CD4-positive, alpha-beta memory T cell (primary cell): ENCODE measurements around the gene WDR81. TPM values are rescaled to one million over a fixed set of nuclear protein-coding genes. Genes with fewer than 3 reads are reported as not detected.
A peak's percentile ranks its signal among the peaks of the same experiment; 100 is the strongest.

Source experiments
- CTCF ChIA-PET: fragments of 350-600 bp; sonication (Branson Sonifier 250); formaldehyde crosslinking; loops from one replicate; lab custom pipeline; 2021; ENCODE audit warnings: inconsistent platforms; ENCODE audit not compliant: partially characterized antibody; lab: Charles Lee
- POLR2A ChIA-PET: fragments of 350-600 bp; sonication (Branson Sonifier 250); formaldehyde crosslinking; loops from one replicate; lab custom pipeline; 2021; ENCODE audit not compliant: partially characterized antibody; lab: Charles Lee
- DNase-seq, 5 donors: peaks; one replicate each; pipeline versions ENCODE4 v3.0.0 to v3.0.0-alpha.2; 2020 to 2022; ENCODE audit warnings: mixed read lengths in 1 of 5
- H3K27ac ChIP-seq: one replicate; pipeline ENCODE4 v1.7.0; 2013; ENCODE audit warnings: low read depth, low read length
- H3K27me3 ChIP-seq: 2 replicates; pipeline ENCODE4 v1.7.0; 2013; ENCODE audit warnings: mild to moderate bottlenecking, low read length, moderate library complexity; ENCODE audit not compliant: insufficient read depth
- H3K36me3 ChIP-seq: 2 replicates; pipeline ENCODE4 v1.7.0; 2013; ENCODE audit warnings: mild to moderate bottlenecking, low read length, moderate library complexity; ENCODE audit not compliant: insufficient read depth
- H3K4me1 ChIP-seq: 2 replicates; pipeline ENCODE4 v1.7.0; 2013; ENCODE audit warnings: mild to moderate bottlenecking, low read length, moderate library complexity; ENCODE audit not compliant: insufficient read depth
- H3K4me3 ChIP-seq, 2 donors: one replicate each; pipeline ENCODE4 v1.7.0; 2013; ENCODE audit warnings: low read length in 2 of 2, mild to moderate bottlenecking in 1 of 2
- H3K9me3 ChIP-seq, 2 donors: one replicate each; pipeline ENCODE4 v1.7.0; 2013; ENCODE audit warnings: low read length in 2 of 2, control low read depth in 1 of 2; ENCODE audit not compliant: control insufficient read depth in 1 of 2
- H3K27ac Mint-ChIP-seq, 7 donors: one replicate each; pipeline ENCODE4 v1.8.0; 2020 to 2021; ENCODE audit warnings: mixed read lengths in 7 of 7, mild to moderate bottlenecking in 6 of 7, inconsistent platforms in 3 of 7, moderate library complexity in 3 of 7
- H3K27me3 Mint-ChIP-seq, 2 donors: one replicate each; pipeline ENCODE4 v1.8.0; 2020 to 2021; ENCODE audit warnings: mixed read lengths in 2 of 2
- H3K36me3 Mint-ChIP-seq, 2 donors: one replicate each; pipeline ENCODE4 v1.8.0; 2020 to 2021; ENCODE audit warnings: mixed read lengths in 2 of 2, inconsistent platforms in 1 of 2, mild to moderate bottlenecking in 1 of 2
- H3K4me1 Mint-ChIP-seq, 4 donors: one replicate each; pipeline ENCODE4 v1.8.0; 2020 to 2021; ENCODE audit warnings: mixed read lengths in 4 of 4, mild to moderate bottlenecking in 1 of 4
- H3K4me3 Mint-ChIP-seq, 8 donors: one replicate each; pipeline ENCODE4 v1.8.0; 2020 to 2021; ENCODE audit warnings: mixed read lengths in 8 of 8, mild to moderate bottlenecking in 7 of 8, moderate library complexity in 6 of 8, inconsistent platforms in 3 of 8
- H3K9me3 Mint-ChIP-seq, 8 donors: one replicate each; pipeline ENCODE4 v1.8.0; 2020 to 2021; ENCODE audit warnings: mixed read lengths in 8 of 8, mild to moderate bottlenecking in 5 of 8, inconsistent platforms in 3 of 8, moderate library complexity in 1 of 8
- intact Hi-C: fragments of 100-400 bp; cut with micrococcal nuclease; formaldehyde crosslinking; loops from one replicate; pipeline ENCODE4 v1.15.1; 2023
- polyA plus RNA-seq, 2 donors: library from polyadenylated mRNA; unstranded; fragments of 300-500 nt; fragmentation: Illumina TruSeq; gene quantifications; one replicate each; pipeline ENCODE4 v1.2.3, GENCODE V29; 2021
- total RNA-seq, 2 experiments: library from RNA; stranded (reverse); gene quantifications; one replicate each; pipeline ENCODE4 v1.2.3, GENCODE V29; 2021

Gene WDR81
- total and polyA plus RNA-seq, 4 experiments from 2014 or later, result 4.4 to 40.3 (median 29.9) TPM

DNA sequence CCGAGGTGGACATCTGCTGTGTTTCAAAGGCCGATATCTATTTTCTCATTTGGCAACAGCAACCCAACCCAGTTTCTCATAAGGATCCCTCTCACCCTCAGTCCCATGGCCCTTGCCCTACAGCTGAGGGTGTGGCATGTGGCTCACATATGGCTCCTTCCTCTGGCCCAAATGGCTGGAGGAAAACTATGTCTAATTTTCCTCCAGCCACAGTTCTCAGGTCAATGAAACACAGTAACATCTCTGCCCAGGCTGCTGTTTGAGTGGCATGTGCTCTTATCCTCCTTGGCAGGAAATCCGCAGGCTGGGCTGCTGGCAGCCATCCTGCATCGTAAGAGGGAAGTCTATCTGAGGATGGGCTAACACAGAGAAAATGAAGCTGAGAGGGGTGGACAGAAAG, 61.4 kb downstream of the WDR81 start:
- H3K27ac Mint-ChIP-seq, result peak overlapping the region in 3 of 7 donors; percentile 23 to 78 (median 50)

DNA sequence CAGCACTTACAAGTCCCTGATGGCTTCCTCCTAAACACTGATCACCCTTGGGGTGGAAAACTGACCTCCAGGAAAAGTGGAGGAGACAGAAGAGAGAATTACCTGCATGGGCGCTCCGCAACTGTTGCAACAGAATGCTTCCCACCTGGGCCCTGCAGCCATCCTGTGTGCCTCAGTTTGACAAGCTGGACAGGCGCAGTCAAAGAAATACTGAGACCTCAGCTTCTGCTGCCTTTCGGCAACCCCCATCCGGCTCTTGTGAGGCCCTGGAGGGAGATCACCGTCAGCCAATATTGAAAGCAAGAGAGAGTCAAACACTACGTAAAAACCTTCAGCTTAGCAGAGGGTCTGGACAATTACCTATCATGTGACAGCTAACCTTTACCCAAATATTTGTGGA, 62.2 kb downstream of the WDR81 start:
- H3K27me3 Mint-ChIP-seq, result no peaks in the 10 kb centered on the region
- POLR2A ChIA-PET, result no interaction called here
- peak overlapping the region in 1 of 7 donors; percentile 57 for H3K27ac Mint-ChIP-seq

More for the DNA sequence above, 61.4 kb downstream of the WDR81 start:
- H3K4me1 Mint-ChIP-seq, result peaks cover 0 to 10% (median 1%) of the 10 kb centered on the region in 4 donors
- no peak for DNase-seq
- Histone ChIP-seq H3K27ac (no peak overlapping the region), H3K9me3 (no peaks in the 10 kb centered on the region), H3K4me3 (no peak overlapping the region), H3K4me1 (no peaks in the 10 kb centered on the region), H3K36me3 (peaks cover 30% of the 10 kb centered on the region), H3K27me3 (no peaks in the 10 kb centered on the region)
- no peaks in the 10 kb centered on the region for H3K9me3 Mint-ChIP-seq
- ChIA-PET CTCF (interaction anchor here (7.5 kb wide), 1 partner anchor 67 kb away, joined by 161 read pairs; no protein-coding TSS in a partner anchor), POLR2A (no interaction called here)
- no peaks in the 10 kb centered on the region for H3K27me3 Mint-ChIP-seq
- H3K4me3 Mint-ChIP-seq, result no peak overlapping the region
- H3K36me3 Mint-ChIP-seq, result peaks cover 45 to 51% of the 10 kb centered on the region in 2 donors
- intact Hi-C loops, result no loop called here

DNA sequence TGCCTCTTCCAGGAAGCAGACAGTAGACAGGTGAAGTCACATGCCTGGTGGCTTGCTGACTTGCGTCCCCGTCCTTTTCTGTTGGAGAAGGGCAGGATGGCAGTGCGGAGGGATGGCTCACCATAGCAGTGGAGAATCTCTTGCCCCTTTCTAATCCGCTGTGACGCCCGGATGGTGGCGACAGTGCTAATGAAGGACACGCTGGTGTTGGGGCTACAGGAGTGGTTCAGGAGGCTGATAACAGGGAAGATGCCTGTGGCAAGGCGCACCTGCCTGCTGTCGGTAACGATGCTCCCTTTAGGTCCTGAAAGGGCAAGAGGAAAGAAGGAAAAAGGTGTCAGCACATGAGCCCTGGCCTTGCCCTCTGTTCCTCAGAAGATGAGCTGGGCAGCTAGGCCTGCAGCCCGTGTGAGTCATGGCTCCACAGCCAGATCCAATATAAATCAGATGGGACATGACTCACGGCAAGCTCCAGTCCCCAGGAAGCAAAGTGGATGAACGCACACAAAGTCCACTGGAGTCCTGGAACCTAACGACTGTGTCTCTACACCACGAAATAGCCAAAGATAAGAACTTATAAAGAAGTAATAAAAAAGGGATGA, 62.9 kb downstream of the WDR81 start:
- peaks cover 42 to 45% of the 10 kb centered on the region in 2 donors for H3K36me3 Mint-ChIP-seq
- peak overlapping the region in 2 of 7 donors; percentile 42 to 83 for H3K27ac Mint-ChIP-seq
- no peaks in the 10 kb centered on the region for H3K9me3 ChIP-seq
- no peak overlapping the region for H3K4me3 Mint-ChIP-seq
- peaks cover 0 to 10% (median 2%) of the 10 kb centered on the region in 4 donors for H3K4me1 Mint-ChIP-seq
- H3K36me3 ChIP-seq, result peaks cover 25% of the 10 kb centered on the region
- no peak for DNase-seq
- no peak overlapping the region for H3K27ac ChIP-seq
- no peaks in the 10 kb centered on the region for H3K9me3 Mint-ChIP-seq
- no peaks in the 10 kb centered on the region for H3K27me3 ChIP-seq
- no peaks in the 10 kb centered on the region for H3K27me3 Mint-ChIP-seq
- no peak overlapping the region for H3K4me3 ChIP-seq
- H3K4me1 ChIP-seq, result no peaks in the 10 kb centered on the region
- POLR2A ChIA-PET, result no interaction called here
- intact Hi-C loops, result no loop called here
- CTCF ChIA-PET, result interaction anchor here (1.1 to 7.5 kb wide), 4 partner anchors 9 to 118 kb away, joined by 3 to 161 read pairs (median 4); no protein-coding TSS in a partner anchor

More for the DNA sequence above, 62.2 kb downstream of the WDR81 start:
- Mint-ChIP-seq H3K4me1 (peaks cover 0 to 10% (median 2%) of the 10 kb centered on the region in 4 donors), H3K4me3 (no peak overlapping the region), H3K36me3 (peaks cover 49% of the 10 kb centered on the region in 2 donors), H3K9me3 (no peaks in the 10 kb centered on the region)
- no peak overlapping the region for H3K27ac ChIP-seq
- CTCF ChIA-PET, result interaction anchor here (1.2 to 7.5 kb wide), 2 partner anchors 10 to 68 kb away, joined by 5 to 161 read pairs; no protein-coding TSS in a partner anchor
- no peaks in the 10 kb centered on the region for H3K4me1 ChIP-seq
- DNase-seq, result no peak
- peaks cover 26% of the 10 kb centered on the region for H3K36me3 ChIP-seq
- H3K27me3 ChIP-seq, result no peaks in the 10 kb centered on the region
- intact Hi-C loops, result no loop called here
- no peak overlapping the region for H3K4me3 ChIP-seq
- no peaks in the 10 kb centered on the region for H3K9me3 ChIP-seq

Other genes starting within 250 kb of the WDR81 start
- 10 to 100 TPM; 30.9 to 31.1 TPM for gene MYO1C, start 232.0 kb upstream of the WDR81 start, total RNA-seq
- gene MYO1C, start 232.0 kb upstream of the WDR81 start, polyA plus RNA-seq, result 10 to 100 TPM in 1 of 2 donors, 1 to 10 TPM in 1; 6.3 to 18.7 TPM
- gene INPP5K, start 208.1 kb upstream of the WDR81 start, total RNA-seq, result 10 to 100 TPM; 73.6 to 78.5 TPM
- gene INPP5K, start 208.1 kb upstream of the WDR81 start, polyA plus RNA-seq, result 100 to 1,000 TPM in 1 of 2 donors, 10 to 100 TPM in 1; 81.9 to 123 TPM
- 10 to 100 TPM; 40.8 to 44.2 TPM for gene PITPNA, start 161.9 kb upstream of the WDR81 start, total RNA-seq
- gene PITPNA, start 161.9 kb upstream of the WDR81 start, polyA plus RNA-seq, result 10 to 100 TPM; 22.5 to 46.3 TPM
- 1 to 10 TPM; 1.9 to 3.3 TPM for gene SLC43A2, start 95.9 kb upstream of the WDR81 start, total RNA-seq
- gene SLC43A2, start 95.9 kb upstream of the WDR81 start, polyA plus RNA-seq, result under 1 TPM; 0.56 to 0.70 TPM
- 1 to 10 TPM; 1.6 TPM for gene SCARF1, start 79.0 kb upstream of the WDR81 start, total RNA-seq
- under 1 TPM in 1 of 2 donors, not detected in 1; 0.21 TPM for gene SCARF1, start 79.0 kb upstream of the WDR81 start, polyA plus RNA-seq
- 1 to 10 TPM; 2.0 to 2.2 TPM for gene RILP, start 74.8 kb upstream of the WDR81 start, total RNA-seq
- gene RILP, start 74.8 kb upstream of the WDR81 start, polyA plus RNA-seq, result 1 to 10 TPM; 4.2 to 4.9 TPM
- gene PRPF8, start 39.8 kb upstream of the WDR81 start, total RNA-seq, result 100 to 1,000 TPM; 429 to 464 TPM
- 100 to 1,000 TPM in 1 of 2 donors, 10 to 100 TPM in 1; 87.9 to 225 TPM for gene PRPF8, start 39.8 kb upstream of the WDR81 start, polyA plus RNA-seq
- gene TLCD2, start 14.3 kb upstream of the WDR81 start, total RNA-seq, result under 1 TPM; 0.75 to 0.81 TPM
- under 1 TPM in 1 of 2 donors, not detected in 1; 0.24 TPM for gene TLCD2, start 14.3 kb upstream of the WDR81 start, polyA plus RNA-seq
- 1 to 10 TPM in 1 of 2 experiments, under 1 TPM in 1; 0.19 to 1.3 TPM for gene SERPINF2, start 18.2 kb downstream of the WDR81 start, total RNA-seq
- under 1 TPM in 1 of 2 donors, not detected in 1; 0.14 TPM for gene SERPINF2, start 18.2 kb downstream of the WDR81 start, polyA plus RNA-seq
- gene SERPINF1, start 37.4 kb downstream of the WDR81 start, total RNA-seq, result under 1 TPM in 1 of 2 experiments, not detected in 1; 0.47 TPM
- gene SERPINF1, start 37.4 kb downstream of the WDR81 start, polyA plus RNA-seq, result under 1 TPM in 1 of 2 donors, not detected in 1; 0.69 TPM
- 10 to 100 TPM; 31.2 to 31.5 TPM for gene SMYD4, start 105.2 kb downstream of the WDR81 start, total RNA-seq
- gene SMYD4, start 105.2 kb downstream of the WDR81 start, polyA plus RNA-seq, result 10 to 100 TPM in 1 of 2 donors, 1 to 10 TPM in 1; 3.1 to 20.3 TPM
- gene RPA1, start 105.3 kb downstream of the WDR81 start, total RNA-seq, result 100 to 1,000 TPM; 103 to 119 TPM
- gene RPA1, start 105.3 kb downstream of the WDR81 start, polyA plus RNA-seq, result 100 to 1,000 TPM in 1 of 2 donors, 10 to 100 TPM in 1; 95.4 to 112 TPM